SU-DHL-6 (cell line): Measurements from ENCODE around the gene HSD17B8.

Source experiments
- H2AFZ ChIP-seq: fragments of 200-600 bp; sonication (generic); 2 replicates; pipeline ENCODE4 v1.6.1; 2014; ENCODE audit warnings: low read depth, mild to moderate bottlenecking, moderate library complexity, mixed read lengths, antibody characterized with exemption, low read length; ENCODE audit not compliant: severe bottlenecking
- H3F3A ChIP-seq: fragments of 200-600 bp; shearing (Covaris generic); 2 replicates; pipeline ENCODE4 v1.6.0; 2016; ENCODE audit warnings: antibody characterized with exemption, mild to moderate bottlenecking; ENCODE audit not compliant: insufficient read depth
- H3K27ac ChIP-seq: fragments of 200-600 bp; sonication (generic); 2 replicates; pipeline ENCODE4 v1.5.1; 2016; ENCODE audit warnings: low read depth, mild to moderate bottlenecking, low read length, moderate library complexity, mixed read lengths
- H3K27me3 ChIP-seq: fragments of 200-600 bp; sonication (generic), shearing (Covaris generic); 2 replicates; pipeline ENCODE4 v1.6.0; 2014; ENCODE audit warnings: mild to moderate bottlenecking, low read length
- H3K36me3 ChIP-seq: fragments of 200-600 bp; sonication (generic); 2 replicates; pipeline ENCODE4 v1.6.1; 2014; ENCODE audit warnings: mild to moderate bottlenecking, low read length, mixed read lengths
- H3K4me2 ChIP-seq: fragments of 300-600, 200-600 bp; shearing (Covaris generic), sonication (generic); 2 replicates; pipeline ENCODE4 v1.6.0; 2014; ENCODE audit warnings: low read length, low read depth, mild to moderate bottlenecking; ENCODE audit not compliant: poor library complexity, severe bottlenecking
- H3K4me3 ChIP-seq: fragments of 200-600 bp; sonication (generic); 2 replicates; pipeline ENCODE4 v1.5.1; 2014; ENCODE audit warnings: antibody characterized with exemption, low read length, mild to moderate bottlenecking, mixed read lengths; ENCODE audit not compliant: insufficient read depth, poor library complexity, severe bottlenecking
- H3K79me2 ChIP-seq: fragments of 200-600 bp; sonication (generic); 2 replicates; pipeline ENCODE4 v1.6.1; 2014; ENCODE audit warnings: mild to moderate bottlenecking, low read length, moderate library complexity; ENCODE audit not compliant: insufficient read depth
- H3K9ac ChIP-seq: fragments of 200-600 bp; sonication (generic); 2 replicates; pipeline ENCODE4 v1.7.0; 2014; ENCODE audit warnings: mild to moderate bottlenecking, low read length
- H3K9me2 ChIP-seq: fragments of 200-600 bp; sonication (generic); replicated peaks from 2 replicates; pipeline ENCODE4 v1.6.1; 2014; ENCODE audit warnings: low read length; ENCODE audit not compliant: insufficient read depth
- H3K9me3 ChIP-seq: fragments of 200-600 bp; sonication (generic); 2 replicates; pipeline ENCODE4 v1.6.1; 2014; ENCODE audit warnings: low read length, mixed read lengths; ENCODE audit not compliant: insufficient read depth
- H4K20me1 ChIP-seq: fragments of 200-600 bp; sonication (generic); 2 replicates; pipeline ENCODE4 v1.6.1; 2014; ENCODE audit warnings: low read depth, mild to moderate bottlenecking, antibody characterized with exemption, low read length, moderate library complexity, mixed read lengths
- CTCF ChIP-seq: fragments of 200-600 bp; sonication (generic); IDR thresholded peaks from one replicate; pipeline ENCODE4 v1.5.1; 2017; ENCODE audit warnings: antibody characterized with exemption, mild to moderate bottlenecking, low read length, moderate library complexity; ENCODE audit not compliant: insufficient read depth, poor library complexity, severe bottlenecking
- EZH2phosphoT487 ChIP-seq: fragments of 200-600 bp; sonication (generic), shearing (Covaris generic); conservative IDR thresholded peaks from 2 replicates; pipeline ENCODE4 v1.6.1; 2018; ENCODE audit warnings: mild to moderate bottlenecking, antibody characterized with exemption, low read length, moderate library complexity, mixed read lengths

The HSD17B8 gene

GRCh38 chr6:33190504-33191107, 13.8 kb upstream of the HSD17B8 start:
- H3K9ac ChIP-seq = no peak overlapping the region
- no peak overlapping the region for H3K4me2 ChIP-seq
- no peak overlapping the region for H3K27ac ChIP-seq

GRCh38 chr6:33191383-33192104, 12.9 kb upstream of the HSD17B8 start:
- no peak overlapping the region for H3K4me2 ChIP-seq

More at GRCh38 chr6:33190504-33191107, 13.8 kb upstream of the HSD17B8 start:
- no peak for TF ChIP-seq CTCF
- no peak for TF ChIP-seq EZH2phosphoT487
- Histone ChIP-seq H3K36me3 (no peaks in the 10 kb centered on the region), H3K9me2 (no peaks in the 10 kb centered on the region), H3F3A (no peaks in the 10 kb centered on the region), H2AFZ (no peak overlapping the region), H3K9me3 (no peaks in the 10 kb centered on the region), H3K27me3 (no peaks in the 10 kb centered on the region), H4K20me1 (no peaks in the 10 kb centered on the region), H3K79me2 (no peaks in the 10 kb centered on the region), H3K4me3 (no peak overlapping the region)

GRCh38 chr6:33192105-33192646, 12.3 kb upstream of the HSD17B8 start, which contains the start of gene COL11A2:
Gene COL11A2 (minus strand): TSS chr6:33192467. CDS start chr6:33192240, 227 bp downstream.
- Histone ChIP-seq H3K4me2 (no peak within 1 kb of the TSS), H4K20me1 (no peaks in the 10 kb centered on the region), H3K27me3 (no peaks in the 10 kb centered on the region), H3K9me2 (no peaks in the 10 kb centered on the region), H2AFZ (no peak within 1 kb of the TSS), H3K79me2 (no peaks in the 10 kb centered on the region; the same call in 1 of the 2 replicates), H3K27ac (no peak within 1 kb of the TSS), H3F3A (peaks cover 5% of the 10 kb centered on the region; the same call in 1 of the 2 replicates), H3K36me3 (peaks cover 8% of the 10 kb centered on the region), H3K4me3 (no peak within 1 kb of the TSS), H3K9me3 (no peaks in the 10 kb centered on the region), H3K9ac (no peak within 1 kb of the TSS)
- no peak for TF ChIP-seq CTCF
- no peak for TF ChIP-seq EZH2phosphoT487

More at GRCh38 chr6:33191383-33192104, 12.9 kb upstream of the HSD17B8 start:
- no peaks in the 10 kb centered on the region for H3K79me2 ChIP-seq
- no peaks in the 10 kb centered on the region for H3K9me2 ChIP-seq
- H3K4me3 ChIP-seq = no peak overlapping the region
- no peak for TF ChIP-seq EZH2phosphoT487
- TF ChIP-seq CTCF = no peak
- no peaks in the 10 kb centered on the region for H3F3A ChIP-seq
- H3K27ac ChIP-seq = no peak overlapping the region
- no peak overlapping the region for H3K9ac ChIP-seq
- no peaks in the 10 kb centered on the region for H4K20me1 ChIP-seq
- no peaks in the 10 kb centered on the region for H3K27me3 ChIP-seq
- peaks cover 2% of the 10 kb centered on the region; the same call in 1 of the 2 replicates for H3K36me3 ChIP-seq
- no peak overlapping the region for H2AFZ ChIP-seq
- no peaks in the 10 kb centered on the region for H3K9me3 ChIP-seq
